ENCODE results near the gene GJB4.
"Not testable (repeated sequence)": the region's sequence is repeated elsewhere in the genome, so short reads cannot be mapped to it uniquely, and the experiment has no call there.

GJB4 gene

GRCh38 chr1:34803770-34804169, 44.2 kb downstream of the GJB4 start:
- no peak for DNase-seq

- DNase-seq: no peak
Observed at GRCh38 chr1:34806396-34806795, 46.9 kb downstream of the GJB4 start.

- DNase-seq: no peak
Observed at GRCh38 chr1:34808051-34808810, 48.7 kb downstream of the GJB4 start.

GRCh38 chr1:34810781-34811180, 51.2 kb downstream of the GJB4 start:
- DNase-seq: not testable (repeated sequence)
